ENCODE measurements around the gene MTOR. TPM values are rescaled to one million over a fixed set of nuclear protein-coding genes. Genes with fewer than 3 reads are reported as not detected.

MTOR gene
- total RNA-seq, 1 donor from 2014 or later: 82.4 TPM

DNA sequence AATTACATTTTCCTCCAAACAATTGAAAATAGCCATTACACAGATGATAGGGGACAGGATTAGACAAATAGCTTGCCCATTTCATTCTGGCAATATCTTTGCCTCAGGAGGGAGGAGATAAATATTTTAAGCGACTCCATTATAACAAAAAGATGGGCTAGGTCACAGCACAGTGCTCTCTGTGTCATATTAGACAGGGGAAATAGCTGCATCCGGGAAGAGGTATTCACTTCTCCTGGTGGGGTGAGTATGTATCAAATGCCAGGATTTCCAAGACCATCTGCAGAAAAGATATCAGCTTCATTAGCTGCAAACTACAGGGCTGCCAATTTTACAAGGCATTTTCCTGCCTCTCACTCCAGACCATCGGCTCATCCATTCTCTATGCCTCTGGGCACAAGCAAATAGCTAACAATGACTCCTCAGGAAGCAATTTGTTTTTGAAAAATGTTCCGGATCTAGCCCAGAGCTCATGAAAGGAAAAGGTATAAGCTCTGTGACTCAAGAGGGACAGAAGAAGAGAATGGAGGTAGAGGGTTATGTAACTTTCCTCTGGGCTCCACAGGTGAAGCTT, 115.1 kb downstream of the MTOR start:
- no peak for DNase-seq
- Mint-ChIP-seq H3K36me3 (ENCODE audit: unreplicated experiment) (no peaks in the 10 kb centered on the region), H3K4me3 (ENCODE audit: unreplicated experiment) (no peak overlapping the region), H3K4me1 (ENCODE audit: low read depth, unreplicated experiment) (no peaks in the 10 kb centered on the region), H3K27ac (ENCODE audit: unreplicated experiment) (no peak overlapping the region), H3K9me3 (ENCODE audit: unreplicated experiment) (no peaks in the 10 kb centered on the region), H3K27me3 (ENCODE audit: unreplicated experiment) (no peaks in the 10 kb centered on the region)
- TF ChIP-seq, protein P1, sequence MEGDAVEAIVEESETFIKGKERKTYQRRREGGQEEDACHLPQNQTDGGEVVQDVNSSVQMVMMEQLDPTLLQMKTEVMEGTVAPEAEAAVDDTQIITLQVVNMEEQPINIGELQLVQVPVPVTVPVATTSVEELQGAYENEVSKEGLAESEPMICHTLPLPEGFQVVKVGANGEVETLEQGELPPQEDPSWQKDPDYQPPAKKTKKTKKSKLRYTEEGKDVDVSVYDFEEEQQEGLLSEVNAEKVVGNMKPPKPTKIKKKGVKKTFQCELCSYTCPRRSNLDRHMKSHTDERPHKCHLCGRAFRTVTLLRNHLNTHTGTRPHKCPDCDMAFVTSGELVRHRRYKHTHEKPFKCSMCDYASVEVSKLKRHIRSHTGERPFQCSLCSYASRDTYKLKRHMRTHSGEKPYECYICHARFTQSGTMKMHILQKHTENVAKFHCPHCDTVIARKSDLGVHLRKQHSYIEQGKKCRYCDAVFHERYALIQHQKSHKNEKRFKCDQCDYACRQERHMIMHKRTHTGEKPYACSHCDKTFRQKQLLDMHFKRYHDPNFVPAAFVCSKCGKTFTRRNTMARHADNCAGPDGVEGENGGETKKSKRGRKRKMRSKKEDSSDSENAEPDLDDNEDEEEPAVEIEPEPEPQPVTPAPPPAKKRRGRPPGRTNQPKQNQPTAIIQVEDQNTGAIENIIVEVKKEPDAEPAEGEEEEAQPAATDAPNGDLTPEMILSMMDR (IDR thresholded peaks at IDR 0.05; ENCODE audit: partially characterized antibody, unreplicated experiment): no peak

- DNase-seq: no peak
- TF ChIP-seq, protein P1 (IDR thresholded peaks at IDR 0.05; ENCODE audit: partially characterized antibody, unreplicated experiment): no peak
- Mint-ChIP-seq H3K27ac (ENCODE audit: unreplicated experiment) (no peak overlapping the region), H3K9me3 (ENCODE audit: unreplicated experiment) (no peaks in the 10 kb centered on the region), H3K4me3 (ENCODE audit: unreplicated experiment) (no peak overlapping the region), H3K4me1 (ENCODE audit: low read depth, unreplicated experiment) (no peaks in the 10 kb centered on the region), H3K27me3 (ENCODE audit: unreplicated experiment) (no peaks in the 10 kb centered on the region), H3K36me3 (ENCODE audit: unreplicated experiment) (no peaks in the 10 kb centered on the region)
Observed at GRCh38 chr1:11145741-11146140, 116.6 kb downstream of the MTOR start.

GRCh38 chr1:11144570-11145256, 117.6 kb downstream of the MTOR start:
- Mint-ChIP-seq H3K27me3 (ENCODE audit: unreplicated experiment) (no peaks in the 10 kb centered on the region), H3K9me3 (ENCODE audit: unreplicated experiment) (no peaks in the 10 kb centered on the region), H3K36me3 (ENCODE audit: unreplicated experiment) (no peaks in the 10 kb centered on the region), H3K27ac (ENCODE audit: unreplicated experiment) (no peak overlapping the region), H3K4me1 (ENCODE audit: low read depth, unreplicated experiment) (no peaks in the 10 kb centered on the region), H3K4me3 (ENCODE audit: unreplicated experiment) (no peak overlapping the region)
- TF ChIP-seq, protein P1 (IDR thresholded peaks at IDR 0.05; ENCODE audit: partially characterized antibody, unreplicated experiment): no peak
- no peak for DNase-seq

DNA sequence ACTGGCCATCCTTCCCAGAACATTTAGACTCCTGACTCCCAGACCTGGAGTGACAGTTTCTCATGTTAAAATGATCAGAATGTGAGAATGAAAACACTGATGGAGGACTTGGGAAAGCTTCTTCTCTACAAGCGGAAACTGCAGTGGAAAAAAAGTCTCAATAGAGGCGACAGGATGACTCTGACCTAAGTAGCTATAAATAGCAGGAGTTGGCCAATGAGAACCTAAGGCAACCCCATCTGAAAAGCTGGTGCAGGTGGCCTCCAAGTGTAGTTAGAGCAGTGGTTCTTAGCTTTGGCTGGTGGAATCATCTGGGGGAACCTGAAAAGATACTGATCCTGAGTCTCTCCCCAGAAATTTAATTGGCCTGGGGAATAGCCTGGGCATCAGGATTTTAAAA, 118.4 kb downstream of the MTOR start:
- Mint-ChIP-seq H3K4me1 (ENCODE audit: low read depth, unreplicated experiment) (no peaks in the 10 kb centered on the region), H3K4me3 (ENCODE audit: unreplicated experiment) (no peak overlapping the region), H3K9me3 (ENCODE audit: unreplicated experiment) (no peaks in the 10 kb centered on the region), H3K27ac (ENCODE audit: unreplicated experiment) (no peak overlapping the region), H3K36me3 (ENCODE audit: unreplicated experiment) (no peaks in the 10 kb centered on the region), H3K27me3 (ENCODE audit: unreplicated experiment) (no peaks in the 10 kb centered on the region)
- TF ChIP-seq, protein P1 (IDR thresholded peaks at IDR 0.05; ENCODE audit: partially characterized antibody, unreplicated experiment): no peak
- DNase-seq: no peak

DNA sequence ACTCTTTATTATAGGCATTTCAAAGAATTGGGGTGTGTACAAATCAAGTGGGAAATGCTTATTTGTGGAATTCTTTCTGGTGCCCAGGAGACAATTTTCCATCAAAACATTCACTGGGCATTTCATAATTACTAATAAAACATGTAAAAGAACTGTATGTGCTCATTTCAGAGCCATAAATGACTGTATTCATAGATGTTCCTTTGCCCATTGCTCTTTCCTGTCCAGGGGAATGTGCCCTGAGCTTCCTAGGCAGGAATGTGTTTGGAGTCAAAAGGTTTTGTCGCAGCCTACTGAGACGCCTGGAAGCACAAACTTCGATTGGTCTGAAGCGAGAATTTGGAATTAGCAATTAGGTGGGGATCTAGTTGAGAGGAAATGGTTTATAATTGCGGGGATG, 119.0 kb downstream of the MTOR start:
- no peaks in the 10 kb centered on the region for H3K9me3 Mint-ChIP-seq (ENCODE audit: unreplicated experiment)
- DNase-seq: no peak
- no peak overlapping the region for H3K27ac Mint-ChIP-seq (ENCODE audit: unreplicated experiment)
- H3K4me1 Mint-ChIP-seq (ENCODE audit: low read depth, unreplicated experiment): no peaks in the 10 kb centered on the region
- no peaks in the 10 kb centered on the region for H3K36me3 Mint-ChIP-seq (ENCODE audit: unreplicated experiment)
- TF ChIP-seq, protein P1 (IDR thresholded peaks at IDR 0.05; ENCODE audit: partially characterized antibody, unreplicated experiment): no peak
- H3K4me3 Mint-ChIP-seq (ENCODE audit: unreplicated experiment): no peak overlapping the region
- H3K27me3 Mint-ChIP-seq (ENCODE audit: unreplicated experiment): peaks cover 2% of the 10 kb centered on the region
